ENCODE results near the gene GPX2.

GRCh38 chr14:64960762-64961276 lies 18.3 kb upstream of the GPX2 start:
- TF ChIP-seq REST (IDR thresholded peaks at IDR 0.05; ENCODE audit: borderline replicate concordance) (no peak), EZH2 (IDR thresholded peaks at IDR 0.05; ENCODE audit: borderline replicate concordance, insufficient read depth, low read length, poor library complexity, severe bottlenecking) (no peak), RAD21 (conservative IDR thresholded peaks at IDR 0.05) (no peak), CTCF (IDR thresholded peaks at IDR 0.05; ENCODE audit: poor library complexity, severe bottlenecking) (no peak)
